T-helper 2 cell treated with Interferon-gamma antibody and Interleukin-4, amounts not matched to agents 5 μg/mL and 100 μg/mL, for 36 hours (primary cell): ENCODE measurements around the gene SGMS2.

Experiments used
- DNase-seq: peaks from one replicate; pipeline ENCODE4 v3.0.0; 2021; ENCODE audit warnings: low spot score
- H3K27ac Mint-ChIP-seq: one replicate; pipeline ENCODE4 v1.8.0; 2021; ENCODE audit warnings: mild to moderate bottlenecking, mixed read lengths
- H3K27me3 Mint-ChIP-seq: one replicate; pipeline ENCODE4 v1.8.0; 2021; ENCODE audit warnings: low read depth, mixed read lengths
- H3K36me3 Mint-ChIP-seq: one replicate; pipeline ENCODE4 v1.8.0; 2021; ENCODE audit warnings: low read depth, mixed read lengths
- H3K4me1 Mint-ChIP-seq: one replicate; pipeline ENCODE4 v1.8.0; 2021; ENCODE audit warnings: low read depth, mixed read lengths
- H3K4me3 Mint-ChIP-seq: one replicate; pipeline ENCODE4 v1.8.0; 2022; ENCODE audit warnings: mild to moderate bottlenecking, moderate library complexity, mixed read lengths
- H3K9me3 Mint-ChIP-seq: one replicate; pipeline ENCODE4 v1.8.0; 2021; ENCODE audit warnings: mixed read lengths

Gene SGMS2

GRCh38 chr4:107870236-107870635 lies 45.5 kb downstream of the SGMS2 start:
- H3K4me1 Mint-ChIP-seq = no peaks in the 10 kb centered on the region
- DNase-seq = no peak
- peaks cover 7% of the 10 kb centered on the region for H3K27me3 Mint-ChIP-seq
- no peak overlapping the region for H3K27ac Mint-ChIP-seq
- H3K4me3 Mint-ChIP-seq = no peak overlapping the region
- no peaks in the 10 kb centered on the region for H3K36me3 Mint-ChIP-seq
- no peaks in the 10 kb centered on the region for H3K9me3 Mint-ChIP-seq

GRCh38 chr4:107870916-107871786 lies 46.4 kb downstream of the SGMS2 start:
- Mint-ChIP-seq H3K36me3 (no peaks in the 10 kb centered on the region), H3K27ac (no peak overlapping the region), H3K27me3 (peaks cover 7% of the 10 kb centered on the region), H3K4me3 (no peak overlapping the region), H3K9me3 (no peaks in the 10 kb centered on the region), H3K4me1 (no peaks in the 10 kb centered on the region)
- no peak for DNase-seq

GRCh38 chr4:107874024-107874423 lies 49.3 kb downstream of the SGMS2 start:
- H3K36me3 Mint-ChIP-seq = no peaks in the 10 kb centered on the region
- H3K9me3 Mint-ChIP-seq = no peaks in the 10 kb centered on the region
- H3K4me3 Mint-ChIP-seq = no peak overlapping the region
- H3K4me1 Mint-ChIP-seq = no peaks in the 10 kb centered on the region
- no peak overlapping the region for H3K27ac Mint-ChIP-seq
- peaks cover 8% of the 10 kb centered on the region for H3K27me3 Mint-ChIP-seq
- no peak for DNase-seq

GRCh38 chr4:107876099-107876498 lies 51.4 kb downstream of the SGMS2 start:
- no peaks in the 10 kb centered on the region for H3K36me3 Mint-ChIP-seq
- H3K27ac Mint-ChIP-seq = no peak overlapping the region

GRCh38 chr4:107877361-107877760 lies 52.6 kb downstream of the SGMS2 start:
- Mint-ChIP-seq H3K4me3 (no peak overlapping the region), H3K9me3 (no peaks in the 10 kb centered on the region), H3K27ac (no peak overlapping the region), H3K36me3 (no peaks in the 10 kb centered on the region), H3K27me3 (peaks cover 5% of the 10 kb centered on the region), H3K4me1 (no peaks in the 10 kb centered on the region)
- no peak for DNase-seq

More at GRCh38 chr4:107876099-107876498, 51.4 kb downstream of the SGMS2 start:
- H3K4me1 Mint-ChIP-seq = no peaks in the 10 kb centered on the region
- H3K9me3 Mint-ChIP-seq = no peaks in the 10 kb centered on the region
- no peak for DNase-seq
- H3K27me3 Mint-ChIP-seq = peaks cover 8% of the 10 kb centered on the region
- H3K4me3 Mint-ChIP-seq = no peak overlapping the region

- H3K9me3 Mint-ChIP-seq = peaks cover 6% of the 10 kb centered on the region
- no peaks in the 10 kb centered on the region for H3K4me1 Mint-ChIP-seq
- DNase-seq = no peak
- no peak overlapping the region for H3K4me3 Mint-ChIP-seq
- H3K36me3 Mint-ChIP-seq = no peaks in the 10 kb centered on the region
- no peak overlapping the region for H3K27ac Mint-ChIP-seq
- H3K27me3 Mint-ChIP-seq = peaks cover 2% of the 10 kb centered on the region
These were observed 61.1 kb downstream of the SGMS2 start for GRCh38 chr4:107885865-107886264.

GRCh38 chr4:107888237-107888636 lies 63.5 kb downstream of the SGMS2 start:
- no peak overlapping the region for H3K27ac Mint-ChIP-seq
- H3K27me3 Mint-ChIP-seq = peaks cover 2% of the 10 kb centered on the region
- DNase-seq = no peak
- H3K4me1 Mint-ChIP-seq = no peaks in the 10 kb centered on the region
- H3K4me3 Mint-ChIP-seq = no peak overlapping the region
- H3K9me3 Mint-ChIP-seq = peaks cover 11% of the 10 kb centered on the region
- H3K36me3 Mint-ChIP-seq = no peaks in the 10 kb centered on the region

- H3K27me3 Mint-ChIP-seq = peaks cover 2% of the 10 kb centered on the region
- H3K4me1 Mint-ChIP-seq = no peaks in the 10 kb centered on the region
- H3K4me3 Mint-ChIP-seq = no peak overlapping the region
- DNase-seq = no peak
- H3K27ac Mint-ChIP-seq = no peak overlapping the region
- peaks cover 11% of the 10 kb centered on the region for H3K9me3 Mint-ChIP-seq
- no peaks in the 10 kb centered on the region for H3K36me3 Mint-ChIP-seq
These were observed 66.0 kb downstream of the SGMS2 start for GRCh38 chr4:107890779-107891178.

- Mint-ChIP-seq H3K27ac (no peak overlapping the region), H3K27me3 (peaks cover 2% of the 10 kb centered on the region), H3K36me3 (no peaks in the 10 kb centered on the region), H3K4me1 (no peaks in the 10 kb centered on the region), H3K4me3 (no peak overlapping the region), H3K9me3 (peaks cover 11% of the 10 kb centered on the region)
- DNase-seq = no peak
These were observed 66.6 kb downstream of the SGMS2 start for GRCh38 chr4:107891299-107891698.

GRCh38 chr4:107893171-107894137 lies 68.7 kb downstream of the SGMS2 start:
- peaks cover 6% of the 10 kb centered on the region for H3K9me3 Mint-ChIP-seq
- no peak for DNase-seq
- no peaks in the 10 kb centered on the region for H3K36me3 Mint-ChIP-seq
- no peak overlapping the region for H3K4me3 Mint-ChIP-seq
- H3K4me1 Mint-ChIP-seq = no peaks in the 10 kb centered on the region
- H3K27ac Mint-ChIP-seq = no peak overlapping the region
- H3K27me3 Mint-ChIP-seq = peaks cover 2% of the 10 kb centered on the region

GRCh38 chr4:107894138-107894603 lies 69.4 kb downstream of the SGMS2 start:
- H3K9me3 Mint-ChIP-seq = peaks cover 6% of the 10 kb centered on the region
- no peaks in the 10 kb centered on the region for H3K4me1 Mint-ChIP-seq
- no peak for DNase-seq
- H3K4me3 Mint-ChIP-seq = no peak overlapping the region
- no peak overlapping the region for H3K27ac Mint-ChIP-seq
- no peaks in the 10 kb centered on the region for H3K36me3 Mint-ChIP-seq
- H3K27me3 Mint-ChIP-seq = peaks cover 2% of the 10 kb centered on the region

- no peak for DNase-seq
- no peak overlapping the region for H3K27ac Mint-ChIP-seq
- H3K27me3 Mint-ChIP-seq = peaks cover 2% of the 10 kb centered on the region
- H3K4me3 Mint-ChIP-seq = no peak overlapping the region
- H3K4me1 Mint-ChIP-seq = no peaks in the 10 kb centered on the region
- peaks cover 2% of the 10 kb centered on the region for H3K9me3 Mint-ChIP-seq
- H3K36me3 Mint-ChIP-seq = no peaks in the 10 kb centered on the region
These were observed 71.5 kb downstream of the SGMS2 start for GRCh38 chr4:107896158-107896645.

- DNase-seq = no peak
- Mint-ChIP-seq H3K4me3 (no peak overlapping the region), H3K9me3 (no peaks in the 10 kb centered on the region), H3K27me3 (peaks cover 2% of the 10 kb centered on the region), H3K36me3 (no peaks in the 10 kb centered on the region), H3K27ac (no peak overlapping the region), H3K4me1 (no peaks in the 10 kb centered on the region)
These were observed 71.9 kb downstream of the SGMS2 start for GRCh38 chr4:107896646-107897045.

- H3K27me3 Mint-ChIP-seq = peaks cover 2% of the 10 kb centered on the region
- H3K27ac Mint-ChIP-seq = no peak overlapping the region
- no peaks in the 10 kb centered on the region for H3K36me3 Mint-ChIP-seq
- no peak for DNase-seq
- no peaks in the 10 kb centered on the region for H3K9me3 Mint-ChIP-seq
- no peak overlapping the region for H3K4me3 Mint-ChIP-seq
- H3K4me1 Mint-ChIP-seq = no peaks in the 10 kb centered on the region
These were observed 73.1 kb downstream of the SGMS2 start for GRCh38 chr4:107897823-107898222.
